Dendritic cell treated with granulocyte-macrophage colony-stimulating factor and Interleukin-4, amounts not matched to agents 40 ng/mL and 50 ng/mL, for 4 days (primary cell): ENCODE results near the gene CIB4.

Experiments used
- H3K27ac Mint-ChIP-seq: one replicate; pipeline ENCODE4 v1.8.0; 2022; ENCODE audit warnings: mild to moderate bottlenecking, mixed read lengths
- H3K27me3 Mint-ChIP-seq: one replicate; pipeline ENCODE4 v1.8.0; 2022; ENCODE audit warnings: mild to moderate bottlenecking, mixed read lengths
- H3K36me3 Mint-ChIP-seq: one replicate; pipeline ENCODE4 v1.8.0; 2022; ENCODE audit warnings: low read depth, mixed read lengths
- H3K4me1 Mint-ChIP-seq: one replicate; pipeline ENCODE4 v1.8.0; 2022; ENCODE audit warnings: low read depth, mixed read lengths
- H3K4me3 Mint-ChIP-seq: one replicate; pipeline ENCODE4 v1.8.0; 2022; ENCODE audit warnings: mild to moderate bottlenecking, moderate library complexity, mixed read lengths
- H3K9me3 Mint-ChIP-seq: one replicate; pipeline ENCODE4 v1.8.0; 2022; ENCODE audit warnings: mixed read lengths
- intact Hi-C: fragments of 100-400 bp; cut with micrococcal nuclease; formaldehyde crosslinking; loops from one replicate; pipeline ENCODE4 v1.15.0; 2022

Gene CIB4

DNA sequence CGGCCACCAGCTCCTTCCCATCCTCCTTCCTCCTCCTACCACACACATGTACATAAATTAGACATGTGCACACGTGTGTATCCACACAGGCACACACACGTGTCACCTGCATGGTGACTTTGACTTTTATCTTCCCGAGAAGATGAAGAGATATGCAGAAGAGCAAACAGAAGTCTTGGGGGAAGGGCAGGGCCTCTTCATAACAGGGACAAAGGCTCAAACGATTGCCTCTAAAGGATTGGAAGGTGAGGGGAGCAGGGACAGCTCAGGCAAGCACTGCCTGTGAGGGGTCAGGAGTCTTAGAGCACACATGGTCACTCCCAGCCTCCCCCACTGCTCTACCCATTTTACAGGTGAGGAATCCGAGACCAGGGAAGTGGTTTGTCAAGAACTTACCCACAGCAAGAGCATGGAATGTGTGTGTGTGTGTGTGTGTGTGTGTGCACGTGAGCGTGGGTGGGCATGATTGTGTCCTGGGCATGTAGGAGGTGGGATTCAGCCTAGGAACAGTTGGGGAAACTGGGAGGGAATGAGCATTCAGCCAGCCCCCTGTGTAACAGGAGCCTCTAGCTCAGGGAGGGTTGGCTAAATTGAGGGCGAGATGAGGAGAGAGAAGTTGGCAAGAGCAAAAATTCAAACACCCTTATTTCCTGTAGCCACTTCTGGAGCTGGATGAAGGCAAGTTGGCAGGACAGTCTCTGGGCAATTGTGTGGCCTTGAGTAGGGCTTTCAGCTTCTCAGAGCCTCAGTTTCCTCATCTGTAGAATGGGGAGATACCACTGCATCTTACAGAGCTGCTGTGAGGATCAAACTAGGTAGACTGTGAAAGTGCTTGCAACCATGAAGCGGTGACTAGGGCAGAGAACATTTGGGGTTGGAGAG lies 24.2 kb downstream of the CIB4 start:
- no peak overlapping the region for H3K4me3 Mint-ChIP-seq
- no peaks in the 10 kb centered on the region for H3K36me3 Mint-ChIP-seq
- H3K27ac Mint-ChIP-seq = no peak overlapping the region
- H3K4me1 Mint-ChIP-seq = peaks cover 19% of the 10 kb centered on the region
- peaks cover 30% of the 10 kb centered on the region for H3K27me3 Mint-ChIP-seq
- no peaks in the 10 kb centered on the region for H3K9me3 Mint-ChIP-seq
- intact Hi-C loops = no loop called here

DNA sequence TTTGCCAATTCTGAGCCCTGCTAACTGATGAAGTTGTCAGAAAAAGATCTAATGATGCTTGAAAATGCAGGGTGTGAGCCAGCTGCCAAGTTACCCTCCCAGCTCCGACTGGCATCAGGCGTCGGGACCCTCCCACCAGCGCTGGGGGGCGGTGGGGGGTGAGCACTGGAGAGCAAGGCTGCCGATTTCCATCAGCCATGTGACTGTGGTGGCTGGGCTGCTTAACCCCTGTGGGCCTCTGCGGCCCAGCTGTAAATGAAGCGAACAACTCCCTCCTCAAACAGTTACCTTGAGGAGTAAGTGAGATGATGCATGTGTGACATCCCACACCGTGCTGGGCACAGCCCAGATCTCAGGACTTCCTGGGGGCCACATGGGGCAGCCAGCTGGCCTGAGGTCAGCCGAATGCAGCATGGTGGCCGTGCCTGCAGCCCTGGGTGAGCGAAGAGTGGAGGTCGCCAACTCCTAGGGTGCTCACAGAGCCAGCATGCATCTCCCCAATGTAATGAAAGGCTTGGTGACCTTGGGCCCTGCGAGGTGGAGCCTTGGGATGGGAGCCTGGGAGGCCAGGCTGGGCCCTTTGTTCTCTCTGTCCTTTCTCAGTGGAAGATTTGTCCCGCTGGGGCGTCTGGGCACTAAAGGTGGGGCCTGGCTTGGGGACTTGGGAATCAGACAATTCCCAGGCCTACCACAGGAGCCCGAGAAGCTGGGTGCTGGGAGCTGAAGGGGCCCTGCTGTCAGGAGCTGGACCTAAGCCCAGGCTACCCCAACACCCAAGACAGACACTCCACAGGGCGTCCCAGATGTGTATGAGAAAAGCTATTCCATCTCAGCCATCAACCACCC lies 25.1 kb downstream of the CIB4 start:
- intact Hi-C loops = no loop called here
- H3K4me3 Mint-ChIP-seq = no peak overlapping the region
- H3K27me3 Mint-ChIP-seq = peaks cover 27% of the 10 kb centered on the region
- H3K4me1 Mint-ChIP-seq = peaks cover 19% of the 10 kb centered on the region
- no peaks in the 10 kb centered on the region for H3K36me3 Mint-ChIP-seq
- H3K9me3 Mint-ChIP-seq = no peaks in the 10 kb centered on the region
- no peak overlapping the region for H3K27ac Mint-ChIP-seq

DNA sequence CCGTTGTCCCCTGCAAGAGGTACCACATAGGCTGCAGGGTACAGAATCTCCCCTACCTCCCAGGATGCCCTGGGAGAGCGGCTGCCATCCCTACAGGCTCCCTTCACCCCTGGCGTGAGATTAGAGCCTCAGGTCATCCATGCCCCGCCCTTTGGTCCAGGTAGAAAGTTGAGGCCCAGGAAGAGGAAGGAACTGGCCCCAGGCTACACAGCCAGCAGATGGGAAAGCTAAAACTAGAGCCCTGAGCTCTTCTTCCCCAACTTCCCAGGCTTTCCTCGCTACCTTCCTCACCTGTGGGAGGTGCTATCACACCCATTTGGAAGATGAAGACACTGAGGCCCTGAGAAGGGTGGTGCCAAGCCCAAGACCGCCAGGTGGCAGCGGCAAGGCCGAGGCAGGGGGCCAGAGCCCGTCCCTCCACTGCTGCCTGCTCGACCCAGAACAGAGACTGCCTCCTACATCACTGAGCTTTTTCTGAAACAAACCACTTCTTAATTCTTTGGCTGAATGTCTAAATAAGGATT lies 25.8 kb downstream of the CIB4 start:
- Mint-ChIP-seq H3K36me3 (no peaks in the 10 kb centered on the region), H3K4me3 (no peak overlapping the region), H3K4me1 (peaks cover 19% of the 10 kb centered on the region), H3K9me3 (no peaks in the 10 kb centered on the region), H3K27ac (no peak overlapping the region), H3K27me3 (peaks cover 21% of the 10 kb centered on the region)
- intact Hi-C loops = no loop called here

DNA sequence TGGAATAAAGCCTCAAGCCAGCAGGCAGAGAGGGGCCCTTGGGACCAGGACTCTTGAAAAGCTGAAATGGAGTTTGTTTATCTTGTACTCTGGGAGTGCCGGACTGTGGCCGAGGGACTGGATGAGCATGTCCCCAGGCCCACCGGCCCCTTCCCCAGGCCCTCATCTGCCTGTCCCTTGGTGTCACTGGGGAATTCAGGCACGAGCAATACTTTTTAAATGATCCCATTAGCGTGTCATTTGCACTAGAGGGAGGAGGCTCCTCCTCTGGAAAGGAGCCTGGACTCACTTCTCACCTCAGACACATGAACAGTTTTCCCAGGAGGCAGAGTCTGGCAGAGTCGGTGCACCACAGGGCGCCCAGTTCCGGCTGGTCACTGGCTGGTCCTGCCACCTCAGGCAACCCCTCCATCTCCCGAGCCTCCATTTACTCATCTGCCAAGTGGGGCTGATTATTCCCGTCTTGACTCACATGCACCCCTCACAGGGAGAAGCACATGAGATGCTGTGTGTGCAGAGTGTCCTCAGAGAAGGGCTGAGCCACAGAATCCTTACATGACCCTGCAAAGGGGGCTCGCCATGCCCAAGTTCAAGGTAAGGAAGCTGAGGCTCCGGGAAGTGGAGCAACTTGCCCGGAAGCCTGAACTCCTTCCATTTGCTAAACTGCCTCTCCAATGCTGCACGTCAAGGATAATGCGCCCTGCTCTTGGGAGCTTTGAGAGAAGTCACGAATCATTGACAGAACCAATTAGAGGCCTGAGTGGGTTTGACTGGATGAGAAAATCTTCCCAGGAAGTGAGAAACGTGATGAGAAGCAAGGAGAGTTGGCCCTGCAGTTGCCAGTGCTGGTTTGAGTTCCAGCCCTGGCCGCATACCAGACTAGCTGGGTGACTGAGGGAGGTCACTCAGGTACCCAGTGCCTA lies 26.7 kb downstream of the CIB4 start:
- Mint-ChIP-seq H3K27ac (no peak overlapping the region), H3K4me3 (no peak overlapping the region), H3K27me3 (peaks cover 13% of the 10 kb centered on the region), H3K9me3 (no peaks in the 10 kb centered on the region), H3K4me1 (peaks cover 16% of the 10 kb centered on the region), H3K36me3 (no peaks in the 10 kb centered on the region)
- intact Hi-C loops = no loop called here

DNA sequence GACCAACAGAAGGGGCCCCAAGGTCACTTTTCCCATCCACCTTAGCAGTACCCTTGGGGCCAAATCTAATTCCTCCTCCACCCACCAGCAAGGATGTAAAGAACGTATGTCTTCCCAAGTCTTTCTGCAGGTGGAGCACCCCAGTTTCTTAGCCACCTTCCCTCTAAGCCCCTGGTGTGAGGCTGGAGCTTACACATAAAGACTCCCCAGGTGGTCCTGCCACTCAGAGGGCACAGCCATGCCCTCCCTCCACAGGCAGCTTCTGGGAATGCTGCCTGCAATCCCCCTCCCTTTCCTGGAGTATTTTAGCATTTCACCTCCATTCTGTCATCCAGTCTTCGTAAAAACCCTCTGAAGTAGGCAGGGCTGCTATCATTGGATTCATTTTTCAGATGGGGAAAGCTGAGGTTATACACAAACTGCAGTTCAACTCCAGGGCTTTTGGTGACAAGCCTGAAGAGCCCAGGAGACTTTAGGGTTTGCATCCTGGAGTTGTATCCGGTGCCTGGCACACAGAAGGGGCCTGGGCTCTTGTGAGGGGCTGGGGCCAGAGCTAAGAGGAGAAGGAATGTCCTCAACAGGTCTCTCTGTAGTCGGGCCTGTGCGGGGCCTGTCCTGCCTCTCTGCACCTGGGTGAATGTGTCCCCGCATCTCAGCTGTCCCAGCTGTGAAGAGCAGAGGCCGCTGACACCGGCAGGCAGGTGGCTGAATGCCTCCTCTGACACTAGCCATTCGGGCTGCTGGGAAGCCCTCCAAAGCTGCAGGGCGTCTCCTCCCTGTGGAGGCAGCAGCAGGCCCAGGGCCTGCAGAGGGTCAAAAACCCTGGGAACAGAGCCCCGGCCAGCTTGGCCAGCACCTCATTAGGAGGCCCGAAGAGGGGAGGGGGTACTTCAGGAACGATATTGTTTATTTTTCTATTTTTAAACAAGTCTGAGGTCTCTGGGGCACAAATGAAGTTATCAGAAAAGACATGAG lies 27.6 kb downstream of the CIB4 start:
- Mint-ChIP-seq H3K4me1 (peaks cover 10% of the 10 kb centered on the region), H3K4me3 (no peak overlapping the region), H3K27ac (no peak overlapping the region), H3K27me3 (peaks cover 9% of the 10 kb centered on the region), H3K9me3 (no peaks in the 10 kb centered on the region), H3K36me3 (no peaks in the 10 kb centered on the region)
- intact Hi-C loops = no loop called here

DNA sequence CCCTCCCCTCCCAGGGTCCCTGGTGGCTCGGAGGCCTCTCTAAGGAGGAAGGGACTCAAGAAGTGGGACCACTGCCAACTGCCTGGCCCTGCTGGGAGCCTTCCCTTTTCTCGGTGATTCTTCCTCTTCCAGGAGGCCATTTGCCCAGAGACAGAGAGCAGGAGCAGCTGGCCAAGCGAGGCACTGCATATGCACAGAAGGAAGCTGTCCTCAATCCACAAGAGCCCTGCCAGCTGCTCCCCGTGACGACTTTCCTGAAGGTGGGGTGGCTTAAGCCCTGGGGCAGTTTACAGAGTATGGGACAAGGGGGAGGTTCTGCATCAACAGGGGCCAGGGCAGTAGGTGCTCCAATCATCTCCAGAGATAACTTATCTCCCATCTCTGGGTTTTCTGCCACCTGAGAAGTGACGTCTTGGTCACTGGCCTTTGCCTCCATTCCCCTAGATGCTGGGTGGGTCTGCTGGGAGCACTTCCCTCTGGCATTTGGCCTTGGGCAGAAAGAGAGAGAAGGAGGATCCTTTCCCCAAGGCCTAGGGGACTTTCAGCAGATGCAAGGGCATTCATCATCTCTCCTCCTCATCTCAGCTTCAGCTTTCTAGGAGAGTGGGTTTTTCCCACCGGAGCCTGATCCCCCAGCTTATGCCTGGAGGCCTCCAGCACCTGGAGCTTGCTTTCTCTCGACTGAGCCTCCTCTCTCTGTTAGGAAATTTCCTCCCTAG lies 28.5 kb downstream of the CIB4 start:
- Mint-ChIP-seq H3K4me1 (peaks cover 10% of the 10 kb centered on the region), H3K36me3 (no peaks in the 10 kb centered on the region), H3K9me3 (no peaks in the 10 kb centered on the region), H3K27ac (no peak overlapping the region), H3K4me3 (no peak overlapping the region), H3K27me3 (peaks cover 9% of the 10 kb centered on the region)
- intact Hi-C loops = no loop called here

DNA sequence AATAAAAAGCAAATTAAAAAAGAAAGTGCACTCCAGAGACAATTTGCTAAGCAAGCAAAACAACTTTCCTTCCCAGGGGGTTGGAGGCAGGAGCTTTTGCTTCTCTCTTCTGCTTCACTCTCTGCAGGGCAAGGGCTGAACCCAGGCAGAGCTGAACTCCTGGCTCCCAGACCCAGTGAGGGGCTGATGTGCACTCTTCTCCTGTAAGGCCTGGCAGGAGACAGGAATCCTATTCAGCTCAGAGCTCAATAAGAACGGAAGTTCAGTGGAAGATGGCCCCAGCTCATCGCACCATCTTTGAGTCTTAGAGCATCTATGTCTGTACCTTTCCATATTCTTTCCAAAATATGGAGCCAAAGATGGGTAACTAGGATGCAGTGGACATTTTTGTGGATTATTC lies 29.1 kb downstream of the CIB4 start:
- peaks cover 8% of the 10 kb centered on the region for H3K27me3 Mint-ChIP-seq
- peaks cover 10% of the 10 kb centered on the region for H3K4me1 Mint-ChIP-seq
- no peaks in the 10 kb centered on the region for H3K9me3 Mint-ChIP-seq
- no peak overlapping the region for H3K27ac Mint-ChIP-seq
- intact Hi-C loops = no loop called here
- H3K4me3 Mint-ChIP-seq = no peak overlapping the region
- H3K36me3 Mint-ChIP-seq = no peaks in the 10 kb centered on the region

DNA sequence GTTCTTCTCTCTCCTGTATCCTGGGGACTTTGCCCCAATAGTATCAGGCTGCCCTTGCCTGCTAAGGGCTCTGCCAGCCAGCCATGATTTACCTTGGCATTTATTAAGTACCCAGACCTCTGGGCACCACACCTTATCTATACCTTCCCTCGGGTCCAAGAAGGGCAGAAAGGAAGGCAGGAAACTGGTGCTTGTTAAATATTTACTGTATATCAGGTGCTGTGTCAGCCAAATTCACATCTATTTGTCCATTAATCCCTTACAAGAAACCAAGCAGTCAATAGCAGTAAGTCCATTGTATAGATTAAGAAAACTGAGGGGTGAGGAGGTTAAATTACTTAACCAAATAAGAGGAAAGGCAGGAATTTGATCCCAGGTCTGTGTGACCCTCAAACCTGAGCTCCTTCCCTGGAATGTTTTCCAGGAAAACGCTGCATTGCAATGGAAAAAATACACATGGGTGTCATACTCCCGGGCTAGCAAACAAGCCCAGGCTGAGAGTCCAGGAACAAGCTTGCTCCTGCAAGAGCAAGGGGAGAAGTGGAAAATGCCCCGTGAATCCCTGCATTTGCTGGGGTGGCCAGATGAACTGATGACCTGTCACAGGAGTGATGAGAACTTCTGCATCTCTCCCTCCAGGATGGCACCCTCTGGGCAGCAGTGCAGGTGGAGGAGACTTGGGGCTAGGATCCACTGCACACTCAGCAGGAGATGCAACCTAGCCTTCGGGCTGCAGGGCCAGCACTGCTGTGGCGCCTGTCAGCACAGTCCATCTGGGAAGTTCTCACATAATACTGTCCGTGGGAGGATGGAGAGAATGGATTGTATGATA lies 30.4 kb downstream of the CIB4 start:
- Mint-ChIP-seq H3K27me3 (peaks cover 11% of the 10 kb centered on the region), H3K27ac (no peak overlapping the region), H3K36me3 (no peaks in the 10 kb centered on the region), H3K4me3 (no peak overlapping the region), H3K9me3 (no peaks in the 10 kb centered on the region), H3K4me1 (peaks cover 10% of the 10 kb centered on the region)
- intact Hi-C loops = no loop called here

DNA sequence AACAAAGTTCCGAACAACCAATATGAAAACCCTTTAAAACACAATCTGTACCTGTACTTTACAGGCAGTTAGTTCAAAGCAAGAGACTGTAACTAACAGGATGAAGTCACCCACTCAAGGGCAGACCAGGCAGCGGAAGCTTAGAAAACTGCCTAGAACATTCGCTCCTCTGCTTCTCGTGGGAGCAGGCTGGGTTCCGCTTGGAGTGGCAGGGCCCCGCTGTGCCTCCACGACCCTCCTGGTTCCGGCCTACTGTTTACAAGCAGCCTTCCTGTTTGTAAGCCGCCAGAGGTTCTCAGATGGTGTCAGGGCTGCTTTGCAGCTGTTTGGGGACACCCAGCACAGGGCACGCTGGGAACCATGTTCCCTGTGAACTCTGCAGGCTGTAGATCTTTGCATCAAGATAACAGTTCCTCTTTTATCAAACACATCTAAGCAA lies 31.3 kb downstream of the CIB4 start:
- H3K4me3 Mint-ChIP-seq = no peak overlapping the region
- H3K36me3 Mint-ChIP-seq = no peaks in the 10 kb centered on the region
- H3K9me3 Mint-ChIP-seq = no peaks in the 10 kb centered on the region
- intact Hi-C loops = no loop called here
- peaks cover 10% of the 10 kb centered on the region for H3K27me3 Mint-ChIP-seq
- peaks cover 10% of the 10 kb centered on the region for H3K4me1 Mint-ChIP-seq
- no peak overlapping the region for H3K27ac Mint-ChIP-seq

DNA sequence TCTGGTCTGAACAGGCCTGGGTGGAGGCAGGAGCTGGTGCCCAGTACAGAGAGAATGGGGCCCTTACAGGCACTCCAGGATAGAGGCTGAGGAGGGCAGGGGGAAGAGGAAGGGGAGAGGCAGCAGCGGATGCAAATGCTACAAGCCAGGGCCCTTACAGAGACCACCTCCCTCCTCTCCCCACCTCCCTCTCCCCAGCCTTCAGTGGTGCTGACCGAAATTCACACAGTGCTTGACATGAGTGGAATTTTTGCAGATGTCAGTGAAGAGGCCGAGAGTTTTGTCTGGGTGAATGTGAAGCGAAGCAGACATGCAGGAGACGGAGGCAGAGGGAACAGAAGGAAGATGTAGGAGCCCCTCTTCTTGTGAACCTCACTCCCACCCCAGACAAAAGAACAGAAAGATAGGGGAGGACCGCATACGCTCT lies 31.9 kb downstream of the CIB4 start:
- Mint-ChIP-seq H3K4me1 (peaks cover 10% of the 10 kb centered on the region), H3K9me3 (no peaks in the 10 kb centered on the region), H3K27ac (no peak overlapping the region), H3K27me3 (peaks cover 14% of the 10 kb centered on the region), H3K36me3 (no peaks in the 10 kb centered on the region), H3K4me3 (no peak overlapping the region)
- intact Hi-C loops = no loop called here

DNA sequence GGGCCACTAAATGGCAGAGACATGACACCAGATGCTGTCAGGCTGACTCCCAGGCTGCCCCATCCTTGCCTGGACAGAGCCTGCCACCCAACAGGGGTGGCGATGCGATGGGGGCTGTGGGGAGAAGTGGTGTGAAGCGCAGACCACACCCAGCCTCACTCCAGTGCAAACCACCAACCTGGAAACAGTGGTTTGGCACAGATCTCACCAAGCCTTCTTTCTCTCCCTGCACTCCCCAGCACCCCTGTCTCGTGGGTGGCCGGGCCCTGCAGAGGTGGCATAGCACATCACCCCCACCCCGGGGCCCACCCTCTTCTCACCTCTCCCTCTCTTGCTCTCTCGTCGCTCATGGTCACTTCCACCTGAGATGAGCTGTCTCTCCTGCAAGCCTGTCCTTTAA lies 32.6 kb downstream of the CIB4 start:
- Mint-ChIP-seq H3K27ac (no peak overlapping the region), H3K27me3 (peaks cover 19% of the 10 kb centered on the region), H3K4me1 (peaks cover 10% of the 10 kb centered on the region), H3K4me3 (no peak overlapping the region), H3K36me3 (no peaks in the 10 kb centered on the region), H3K9me3 (no peaks in the 10 kb centered on the region)
- intact Hi-C loops = no loop called here
